Skeletal muscle cell (primary cell): ENCODE results near the gene KIF2A.

Experiments used
- DNase-seq: peaks from one replicate; pipeline ENCODE4 v3.0.0-alpha.2; 2010; ENCODE audit warnings: low read depth
- H3K4me3 ChIP-seq: 2 replicates; pipeline ENCODE4 v1.5.1; 2011; ENCODE audit warnings: low read depth, mild to moderate bottlenecking, control low read depth, low read length, moderate library complexity

KIF2A gene

DNA sequence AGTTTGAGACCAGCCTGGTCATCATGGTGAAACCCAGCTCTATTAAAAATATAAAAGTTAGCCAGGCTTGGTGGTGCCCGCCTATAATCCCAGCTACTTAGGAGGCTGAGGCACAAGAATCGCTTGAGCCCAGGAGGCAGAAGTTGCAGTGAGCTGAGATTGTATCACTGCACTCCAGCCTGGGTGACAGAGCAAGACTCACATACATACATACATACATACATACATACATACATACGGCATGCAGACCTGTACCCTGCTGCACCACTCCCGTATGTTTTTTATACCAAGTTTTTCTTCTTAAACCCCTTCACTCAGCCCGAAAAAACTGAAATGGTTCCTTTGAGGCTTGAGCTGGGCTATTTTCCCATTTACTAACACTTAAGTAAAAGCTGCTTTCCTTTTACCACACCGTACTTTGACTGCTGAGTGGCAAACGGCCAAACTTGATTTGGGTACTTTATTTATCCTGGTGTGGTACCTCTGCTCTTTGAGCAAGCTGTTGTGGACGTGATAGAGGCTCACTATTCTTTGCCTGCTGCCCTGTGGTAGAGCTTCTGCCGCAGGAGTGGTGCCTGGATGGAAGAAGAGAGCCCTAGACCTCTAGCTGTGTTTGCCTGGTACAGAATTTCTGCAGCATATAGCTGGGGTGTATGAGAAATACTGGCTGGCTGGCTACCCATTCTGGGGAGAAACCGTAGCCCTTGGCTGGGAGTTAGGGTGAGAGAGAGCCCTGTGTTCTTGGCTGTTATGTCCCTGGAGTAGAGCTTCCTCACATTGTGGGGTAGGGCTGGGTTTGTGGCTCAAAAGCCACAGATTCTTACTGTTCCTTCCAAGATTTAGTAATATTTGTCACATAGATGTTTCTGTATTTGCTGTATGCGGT, 126.0 kb downstream of the KIF2A start:
- no peak overlapping the region for H3K4me3 ChIP-seq

DNA sequence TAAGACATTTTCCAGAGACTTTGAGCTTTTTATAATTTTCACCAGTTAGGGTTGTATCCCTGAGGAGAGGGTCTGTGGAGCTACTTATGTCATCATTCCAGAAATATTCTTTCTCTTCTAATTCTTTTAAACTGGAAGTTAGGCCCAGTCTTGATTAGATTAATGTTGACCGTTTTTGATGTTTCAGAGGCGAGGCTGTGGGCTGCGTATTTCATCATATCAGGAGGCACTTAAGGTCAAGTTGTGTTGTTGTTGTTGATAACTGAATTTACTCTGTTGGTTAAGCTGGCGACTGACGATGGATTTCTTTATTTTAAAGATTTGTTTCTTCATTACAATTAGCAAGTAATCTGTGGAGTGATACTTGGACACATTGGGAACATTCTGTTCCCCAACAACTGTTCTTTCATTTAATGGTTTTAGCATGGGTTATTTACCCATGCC, 126.6 kb downstream of the KIF2A start:
- DNase-seq: no peak
- no peak overlapping the region for H3K4me3 ChIP-seq

More for the DNA sequence above, 126.0 kb downstream of the KIF2A start:
- no peak for DNase-seq
